K562 (cell line): Measurements from ENCODE around the gene PARD3. TPM values are rescaled to one million over a fixed set of nuclear protein-coding genes. Genes with fewer than 3 reads are reported as not detected.

Source experiments
- ATAC-seq: fragments of 200-7000 bp; cut with Tn5 transposase; 3 replicates; pipeline ENCODE4 v1.9.1; 2020; ENCODE audit warnings: moderate library complexity
- BruUV-seq: library from RNA; stranded (reverse); fragments of 400-500 nt; replicated peaks from 2 replicates; lab custom pipeline; 2021; lab: Mats Ljungman, UMichigan
- CTCF ChIA-PET: fragments of 300-600 bp; formaldehyde crosslinking; extraction: SDS; loops from one replicate; lab custom pipeline; 2021; ENCODE audit warnings: low intra/inter-chr PET ratio; lab: Yijun Ruan, JAX
- POLR2A ChIA-PET: fragments of 300-600, 350-650 bp; sonication (Branson Sonifier 250); formaldehyde crosslinking; extraction: SDS; loops from one replicate; lab custom pipeline; 2021; ENCODE audit warnings: antibody characterized with exemption, inconsistent platforms; lab: Yijun Ruan, JAX
- DNase-seq, 4 experiments: peaks; one replicate each; pipeline versions ENCODE4 v3.0.0 to v3.0.0-alpha.2; 2011 to 2018; ENCODE audit warnings: low spot score in 3 of 4, mixed read lengths in 3 of 4; ENCODE audit errors: extremely low read depth in 1 of 4
- FAIRE-seq: peaks from 2 replicates; lab custom pipeline; 2011; peaks lifted over from hg19 to GRCh38; lab: Jason Lieb, UNC
- H2AFZ ChIP-seq: 2 replicates; pipeline ENCODE4 v1.6.0; 2011; ENCODE audit warnings: low read depth, low read length, control low read depth, inconsistent platforms
- H3K27ac ChIP-seq: fragments of 200-600 bp; 3 replicates; pipeline ENCODE4 v1.8.0; 2011; ENCODE audit warnings: low read depth, mild to moderate bottlenecking, control low read depth, inconsistent platforms, low read length, moderate library complexity, mixed read lengths; ENCODE audit errors: extremely low read depth
- H3K27me3 ChIP-seq, 2 experiments: fragments of 300-600 bp in 1 of 2; 2 replicates in 1 of 2; 3 replicates in 1 of 2; pipeline versions ENCODE4 v1.6.0 to v1.8.0; 2011; ENCODE audit warnings: inconsistent platforms in 2 of 2, low read length in 2 of 2, mild to moderate bottlenecking in 1 of 2, mixed read lengths in 1 of 2, moderate library complexity in 1 of 2; ENCODE audit not compliant: control insufficient read depth in 2 of 2, insufficient read depth in 2 of 2
- H3K36me3 ChIP-seq: fragments of 300-600 bp; 3 replicates; pipeline ENCODE4 v1.8.0; 2011; ENCODE audit warnings: mild to moderate bottlenecking, low read length, inconsistent platforms; ENCODE audit not compliant: control insufficient read depth, insufficient read depth
- H3K4me1 ChIP-seq, 2 experiments: fragments of 200-600 bp in 1 of 2; replicated peaks in 1 of 2; 2 replicates in 1 of 2; 3 replicates in 1 of 2; pipeline versions ENCODE4 v1.5.1 to v1.8.0; 2011; ENCODE audit warnings: inconsistent platforms in 2 of 2, low read length in 2 of 2, mild to moderate bottlenecking in 1 of 2, mixed read lengths in 1 of 2, moderate library complexity in 1 of 2; ENCODE audit not compliant: control insufficient read depth in 2 of 2, insufficient read depth in 2 of 2
- H3K4me2 ChIP-seq: 2 replicates; pipeline ENCODE4 v1.6.1; 2011; ENCODE audit warnings: low read length, control low read depth, inconsistent platforms, mixed read lengths; ENCODE audit not compliant: insufficient read depth
- H3K4me3 ChIP-seq: fragments of 200-600 bp; sonication (generic), shearing (Covaris generic); 2 replicates; pipeline ENCODE4 v1.5.1; 2016; ENCODE audit warnings: control low read depth, inconsistent platforms
- H3K79me2 ChIP-seq: fragments of 200-600 bp; 3 replicates; pipeline ENCODE4 v1.8.0; 2011; ENCODE audit warnings: low read length, inconsistent platforms; ENCODE audit not compliant: control insufficient read depth, insufficient read depth
- H3K9ac ChIP-seq, 2 experiments: 2 replicates each; pipeline versions ENCODE4 v1.6.0 to v1.6.1; 2011; ENCODE audit warnings: low read depth in 2 of 2, low read length in 2 of 2, control low read depth in 1 of 2, inconsistent platforms in 1 of 2, mild to moderate bottlenecking in 1 of 2, mixed read lengths in 1 of 2; ENCODE audit not compliant: insufficient read depth in 1 of 2
- H3K9me1 ChIP-seq: one replicate; pipeline ENCODE4 v1.6.0; 2011; ENCODE audit warnings: inconsistent platforms, mild to moderate bottlenecking, low read length, moderate library complexity; ENCODE audit not compliant: control insufficient read depth, insufficient read depth
- H3K9me3 ChIP-seq: replicated peaks from 2 replicates; pipeline ENCODE4 v1.5.1; 2011; ENCODE audit warnings: low read depth, low read length, inconsistent platforms; ENCODE audit not compliant: control insufficient read depth, insufficient read depth
- H4K20me1 ChIP-seq: replicated peaks from 2 replicates; pipeline ENCODE4 v1.6.1; 2011; ENCODE audit warnings: low read length, inconsistent platforms, mixed read lengths; ENCODE audit not compliant: control insufficient read depth, insufficient read depth
- BCL6 ChIP-seq: fragments of 250-450 bp; sonication (Bioruptor Pico); IDR thresholded peaks from 2 replicates; pipeline ENCODE4 v1.4.0; 2020
- CXXC5 ChIP-seq: fragments of 250-450 bp; sonication (Bioruptor Pico); IDR thresholded peaks from 2 replicates; pipeline ENCODE4 v1.8.0; 2022; ENCODE audit warnings: inconsistent platforms, mild to moderate bottlenecking, moderate library complexity
- HMG20B ChIP-seq: fragments of 250-450 bp; sonication (Bioruptor Pico); IDR thresholded peaks from 2 replicates; pipeline ENCODE4 v1.5.0; 2021; ENCODE audit warnings: mild to moderate bottlenecking
- KDM2B ChIP-seq: fragments of 250-450 bp; sonication (Bioruptor Pico); IDR thresholded peaks from 2 replicates; pipeline ENCODE4 v1.8.0; 2021; ENCODE audit warnings: mild to moderate bottlenecking, moderate library complexity
- MAFG ChIP-seq: fragments of 450-650 bp; conservative IDR thresholded peaks from 2 replicates; pipeline ENCODE4 v1.6.1; 2016; ENCODE audit warnings: missing genetic modification characterization, missing compliant biosample characterization
- TAF7 ChIP-seq: fragments of 450-650 bp; IDR thresholded peaks from 2 replicates; pipeline ENCODE4 v1.6.1; 2016; ENCODE audit warnings: missing genetic modification characterization, missing compliant biosample characterization
- ZNF583 ChIP-seq: fragments of 250-450 bp; sonication (Bioruptor Pico); IDR thresholded peaks from 2 replicates; pipeline ENCODE4 v1.4.0; 2020
- ZNF695 ChIP-seq: fragments of 450-650 bp; formaldehyde crosslinking; IDR thresholded peaks from 2 replicates; pipeline ENCODE4 v1.4.0; 2020; ENCODE audit warnings: mild to moderate bottlenecking, moderate library complexity
- WGBS: fragments of 100-300 bp; shearing (Covaris generic); methylation state at CpG from one replicate; pipeline ENCODE4 v1.1.6; 2016; ENCODE audit warnings: low coverage, mixed read lengths; ENCODE audit not compliant: insufficient coverage; ENCODE audit errors: missing lambda C conversion rate; 5-methylcytosine and 5-hydroxymethylcytosine counted together
- in situ Hi-C: fragments of 300-500 bp; cut with MboI; formaldehyde crosslinking; loops from 4 replicates; pipeline ENCODE4 v1.15.0; 2018; ENCODE audit warnings: inconsistent platforms, mixed read lengths
- intact Hi-C: fragments of 100-400 bp; cut with micrococcal nuclease; formaldehyde crosslinking; loops from 2 replicates; pipeline ENCODE4 v1.14.2; 2022
- polyA plus RNA-seq, 8 experiments: library from polyadenylated mRNA; depleted of rRNA in 4 of 8; stranded (reverse) in 5 of 8; unstranded in 3 of 8; fragments of >200 nt; fragmentation: Nextera tagmentation in 2 of 8; fragmentation: Illumina TruSeq in 1 of 8; extraction: Ambion mirVana in 2 of 8; extraction: Trizol in 1 of 8; gene quantifications; 2 replicates each; pipeline versions ENCODE4 v1.2.1 to v1.2.3, GENCODE V29; 2011 to 2014; ENCODE audit warnings: inconsistent platforms in 1 of 8, missing spikeins in 1 of 8
- total RNA-seq, 7 experiments: library from RNA; depleted of rRNA in 6 of 7; stranded (reverse); fragments of >200 nt in 6 of 7; fragmentation: Illumina TruSeq in 2 of 7; extraction: Trizol in 2 of 7; gene quantifications; 2 replicates each; pipeline versions ENCODE4 v1.2.1 to v1.2.3, GENCODE V29; 2011 to 2021; ENCODE audit warnings: low replicate concordance in 1 of 7
- TF ChIP-seq, protein P1 (sequence below): sonication (generic); formaldehyde crosslinking; IDR thresholded peaks from 2 replicates; pipeline ENCODE4 v1.8.0; 2022; ENCODE audit warnings: missing genetic modification reagents, mild to moderate bottlenecking, borderline replicate concordance
- TF ChIP-seq, protein P2 (sequence below): fragments of 250-450 bp; sonication (Bioruptor Pico); IDR thresholded peaks from 2 replicates; pipeline ENCODE4 v1.8.0; 2022; ENCODE audit warnings: moderate library complexity, mild to moderate bottlenecking, inconsistent platforms

Gene PARD3
- total and polyA plus RNA-seq, 9 of the 15 experiments (the other 6 are each of a cell fraction or from before 2014, with no cell fraction given) = 2.7 to 11.7 (median 7.7) TPM

DNA sequence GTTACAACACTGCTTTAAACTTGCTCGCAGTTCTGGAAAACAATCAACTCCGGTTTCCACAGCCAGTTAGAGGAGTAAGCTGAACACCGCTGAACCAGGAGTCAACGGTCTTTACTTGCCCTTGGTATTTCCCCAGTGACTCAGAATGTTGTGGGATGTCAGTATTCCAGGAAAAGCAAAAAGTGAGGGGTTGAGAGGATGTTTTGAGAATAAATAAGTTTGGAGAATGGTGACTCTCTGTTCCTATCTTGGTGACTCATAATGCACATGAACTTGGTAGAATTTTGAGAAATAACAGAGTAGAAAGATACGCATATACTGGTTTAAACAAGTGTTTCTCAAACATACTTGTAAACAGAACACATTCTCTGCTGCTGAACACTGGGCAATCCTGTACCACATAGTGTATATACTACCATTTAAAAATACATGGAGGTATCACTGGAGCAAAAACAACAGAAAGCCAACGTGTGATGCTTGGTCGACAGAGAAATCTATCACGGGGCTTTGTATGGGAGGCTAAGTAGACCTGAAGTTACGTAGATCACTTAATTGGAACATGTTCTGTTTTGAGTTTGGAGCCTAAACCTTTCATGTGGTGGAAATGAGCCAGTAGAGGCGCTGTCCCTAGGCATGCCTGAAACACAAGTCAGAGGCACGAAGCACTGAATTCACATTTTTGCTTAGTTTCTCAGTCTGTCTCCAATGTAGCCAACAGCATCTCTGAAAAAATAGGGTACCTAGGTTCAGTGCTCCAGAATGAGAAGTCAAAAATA, 534.3 kb downstream of the PARD3 start (continued):
- TF ChIP-seq, protein P1, sequence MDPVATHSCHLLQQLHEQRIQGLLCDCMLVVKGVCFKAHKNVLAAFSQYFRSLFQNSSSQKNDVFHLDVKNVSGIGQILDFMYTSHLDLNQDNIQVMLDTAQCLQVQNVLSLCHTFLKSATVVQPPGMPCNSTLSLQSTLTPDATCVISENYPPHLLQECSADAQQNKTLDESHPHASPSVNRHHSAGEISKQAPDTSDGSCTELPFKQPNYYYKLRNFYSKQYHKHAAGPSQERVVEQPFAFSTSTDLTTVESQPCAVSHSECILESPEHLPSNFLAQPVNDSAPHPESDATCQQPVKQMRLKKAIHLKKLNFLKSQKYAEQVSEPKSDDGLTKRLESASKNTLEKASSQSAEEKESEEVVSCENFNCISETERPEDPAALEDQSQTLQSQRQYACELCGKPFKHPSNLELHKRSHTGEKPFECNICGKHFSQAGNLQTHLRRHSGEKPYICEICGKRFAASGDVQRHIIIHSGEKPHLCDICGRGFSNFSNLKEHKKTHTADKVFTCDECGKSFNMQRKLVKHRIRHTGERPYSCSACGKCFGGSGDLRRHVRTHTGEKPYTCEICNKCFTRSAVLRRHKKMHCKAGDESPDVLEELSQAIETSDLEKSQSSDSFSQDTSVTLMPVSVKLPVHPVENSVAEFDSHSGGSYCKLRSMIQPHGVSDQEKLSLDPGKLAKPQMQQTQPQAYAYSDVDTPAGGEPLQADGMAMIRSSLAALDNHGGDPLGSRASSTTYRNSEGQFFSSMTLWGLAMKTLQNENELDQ (CRISPR knock-in tag) = no peak
- TF ChIP-seq ZNF695 = no peak
- TF ChIP-seq, protein P2, sequence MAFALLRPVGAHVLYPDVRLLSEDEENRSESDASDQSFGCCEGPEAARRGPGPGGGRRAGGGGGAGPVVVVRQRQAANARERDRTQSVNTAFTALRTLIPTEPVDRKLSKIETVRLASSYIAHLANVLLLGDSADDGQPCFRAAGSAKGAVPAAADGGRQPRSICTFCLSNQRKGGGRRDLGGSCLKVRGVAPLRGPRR (CRISPR knock-in tag) = no peak

DNA sequence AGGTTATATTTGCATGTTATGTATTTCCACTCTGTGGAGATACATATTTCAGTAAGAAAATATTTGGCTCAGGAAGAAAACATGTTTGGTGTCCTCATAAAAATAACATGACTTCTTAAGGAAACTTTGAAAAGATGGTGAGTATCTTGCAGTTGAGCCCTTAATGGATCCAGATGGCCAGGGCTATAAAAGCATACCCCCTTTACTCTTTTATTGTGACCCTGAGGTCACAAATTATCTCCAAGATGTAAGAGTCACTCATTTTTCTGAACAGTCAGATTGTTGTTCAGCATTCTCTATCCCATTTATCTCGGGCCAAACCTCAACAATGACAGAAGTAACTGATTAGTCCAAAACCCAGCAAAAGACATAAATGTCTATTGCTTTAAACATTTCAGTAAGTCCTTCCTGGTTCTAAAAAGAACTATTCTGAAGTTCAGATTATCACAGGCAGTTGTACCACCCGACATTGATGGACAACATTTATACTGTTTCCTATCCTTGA, 539.4 kb downstream of the PARD3 start:
- no peaks in the 10 kb centered on the region for H3K27me3 ChIP-seq
- POLR2A ChIA-PET = no interaction called here
- H3K4me2 ChIP-seq = no peak overlapping the region
- no peaks in the 10 kb centered on the region for H4K20me1 ChIP-seq
- H2AFZ ChIP-seq = no peak overlapping the region
- in situ Hi-C loops (no loop called here), intact Hi-C loops (no loop called here)
- 5% methylated on average over 2 of the region's 2 CpGs for WGBS
- H3K4me1 ChIP-seq = no peaks in the 10 kb centered on the region
- BruUV-seq = no TSS peak
- H3K9ac ChIP-seq = no peak overlapping the region
- no peaks in the 10 kb centered on the region for H3K79me2 ChIP-seq
- no peaks in the 10 kb centered on the region for H3K9me1 ChIP-seq
- TF ChIP-seq CXXC5 (CRISPR knock-in tag) = no peak
- TF ChIP-seq MAFG (tag) = no peak
- no peak for TF ChIP-seq BCL6 (CRISPR knock-in tag)
- TF ChIP-seq HMG20B (CRISPR knock-in tag) = no peak
- TF ChIP-seq TAF7 (tag) = no peak
- no peak for TF ChIP-seq ZNF583 (CRISPR knock-in tag)
- TF ChIP-seq KDM2B (CRISPR knock-in tag) = no peak
- CTCF ChIA-PET = no interaction called here
- DNase-seq (no peak), ATAC-seq (no peak), FAIRE-seq (no peak)
- H3K4me3 ChIP-seq = no peak overlapping the region
- H3K9me3 ChIP-seq = no peaks in the 10 kb centered on the region
- no peaks in the 10 kb centered on the region for H3K36me3 ChIP-seq
- no peak overlapping the region for H3K27ac ChIP-seq
